Measurements from ENCODE around the gene RPL32.
A peak's percentile ranks its signal among the peaks of the same experiment; 100 is the strongest.

The RPL32 gene

DNA sequence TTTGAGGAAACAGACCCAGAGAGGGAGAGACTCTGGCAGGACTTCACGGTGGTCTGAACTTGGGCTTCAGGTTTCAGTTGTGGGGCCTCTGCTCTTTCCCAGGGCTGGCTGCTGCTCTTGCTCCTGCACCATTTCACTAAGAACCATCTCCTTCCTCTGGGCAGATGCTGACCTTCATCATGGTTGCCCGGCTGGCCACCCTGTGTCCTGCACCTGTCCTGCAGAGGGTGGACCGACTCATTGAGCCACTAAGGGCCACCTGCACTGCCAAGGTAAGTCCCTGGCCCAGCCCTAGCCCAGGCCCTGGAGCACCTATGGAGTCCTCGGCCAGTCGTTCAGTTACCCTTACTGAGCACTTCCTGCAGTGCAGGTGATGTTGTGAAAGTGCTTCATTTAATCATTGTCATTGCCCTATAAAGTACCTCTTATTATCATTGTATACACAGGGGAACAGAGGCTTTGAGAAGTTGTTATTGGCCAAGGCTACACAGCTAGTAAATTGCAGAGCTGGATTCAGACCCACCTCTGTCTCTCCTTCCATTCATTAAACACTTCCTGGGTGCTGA is 10.0 kb downstream of the RPL32 start:
- peak; percentile 38 for DNase-seq

DNA sequence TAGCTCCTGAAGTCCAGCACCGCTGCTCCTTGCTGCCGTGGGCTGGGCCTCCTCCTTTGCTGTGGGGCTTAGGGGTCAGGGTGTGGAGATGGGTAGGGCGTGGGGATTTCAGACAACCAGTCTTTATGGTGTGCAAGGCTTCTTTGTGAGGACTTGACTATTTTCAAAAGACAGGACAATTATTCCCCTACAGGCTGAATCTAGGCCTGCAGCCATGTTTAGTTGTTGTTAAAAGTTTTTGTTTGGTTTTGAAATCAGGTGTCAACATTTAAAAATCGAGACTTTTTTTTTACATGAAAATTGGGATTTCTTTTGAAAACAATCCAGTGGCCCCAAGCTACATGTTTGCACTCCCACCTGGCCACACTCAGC is 10.6 kb downstream of the RPL32 start:
- DNase-seq = no peak

DNA sequence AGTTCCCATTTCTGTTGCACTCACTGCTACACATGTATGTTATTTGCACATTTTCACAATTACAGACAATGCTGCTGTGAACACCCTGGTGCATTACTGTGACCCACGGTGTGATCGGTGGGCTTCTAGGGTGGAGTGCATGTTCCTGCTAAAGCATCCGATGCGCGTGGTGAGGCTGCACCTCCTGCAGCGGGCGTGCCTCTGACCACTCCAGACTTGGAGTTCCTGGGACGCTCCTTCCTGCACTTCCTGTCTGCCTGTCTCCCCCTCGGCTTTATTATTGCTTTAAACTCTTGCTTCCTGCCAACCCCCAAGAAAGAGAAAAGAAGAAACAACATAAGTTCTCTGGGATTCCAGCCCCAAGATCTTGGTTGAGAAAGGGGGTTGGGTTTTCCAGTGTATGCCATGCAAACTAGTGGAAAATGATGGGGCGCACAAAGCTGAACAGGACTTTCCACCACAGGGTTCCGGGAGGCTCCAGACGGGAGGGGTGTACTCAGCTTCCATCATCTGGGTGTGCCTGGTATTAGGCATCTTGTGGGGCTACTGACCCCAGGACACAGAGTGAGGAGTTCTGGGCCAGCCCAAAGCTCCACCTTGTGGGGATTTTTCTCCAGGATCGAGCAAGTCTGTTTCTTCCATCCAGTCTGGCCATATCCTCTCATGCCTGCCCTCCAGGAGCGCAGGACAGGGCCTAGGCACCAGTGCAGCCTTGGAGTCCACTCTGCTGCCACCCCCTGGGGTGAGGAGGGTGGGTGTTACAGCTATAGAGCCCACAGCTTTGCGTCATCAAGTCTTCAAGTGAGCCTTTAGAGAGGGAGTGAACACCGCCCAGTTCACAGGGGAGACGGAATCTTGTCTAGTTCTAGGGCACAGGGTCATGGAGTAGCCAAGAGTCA is 11.2 kb downstream of the RPL32 start:
- DNase-seq = no peak

DNA sequence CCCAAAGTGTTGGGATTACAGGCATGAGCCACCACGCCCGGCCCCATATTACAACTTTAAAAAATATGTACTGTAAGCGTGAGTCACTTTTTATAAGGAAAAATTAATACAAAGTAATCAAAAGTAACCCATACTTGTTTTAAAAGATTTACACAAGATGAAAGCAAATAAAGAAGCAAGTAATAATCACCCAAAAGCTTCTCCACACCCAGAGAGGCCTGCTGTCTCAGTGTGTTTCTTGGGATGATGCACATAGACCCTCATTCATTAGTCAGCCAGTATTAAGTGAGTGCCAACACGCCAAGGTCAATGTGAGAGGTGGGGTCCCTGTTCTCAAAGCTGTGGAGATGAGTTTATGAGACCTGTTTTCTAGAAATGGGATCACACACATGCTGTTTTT is 12.0 kb downstream of the RPL32 start:
- DNase-seq = no peak

DNA sequence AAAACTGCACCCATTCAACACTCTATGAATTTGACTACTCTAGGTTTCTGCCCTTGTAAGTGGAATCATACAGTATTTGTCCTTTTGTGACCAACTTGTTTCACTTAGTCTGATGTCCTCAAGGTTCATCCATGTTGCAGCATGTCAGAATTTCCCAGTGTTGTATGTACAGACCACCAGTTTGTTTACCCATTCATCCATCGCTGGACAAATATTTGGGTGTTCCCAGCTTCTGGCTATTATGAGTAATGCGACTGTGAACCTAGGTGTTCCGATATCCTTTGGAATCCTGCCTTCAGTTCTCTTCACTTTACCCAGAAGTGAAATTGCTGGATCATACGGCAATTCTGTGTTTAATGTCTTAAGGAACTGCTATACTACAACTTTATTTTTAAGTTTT is 12.6 kb downstream of the RPL32 start:
- DNase-seq = no peak

DNA sequence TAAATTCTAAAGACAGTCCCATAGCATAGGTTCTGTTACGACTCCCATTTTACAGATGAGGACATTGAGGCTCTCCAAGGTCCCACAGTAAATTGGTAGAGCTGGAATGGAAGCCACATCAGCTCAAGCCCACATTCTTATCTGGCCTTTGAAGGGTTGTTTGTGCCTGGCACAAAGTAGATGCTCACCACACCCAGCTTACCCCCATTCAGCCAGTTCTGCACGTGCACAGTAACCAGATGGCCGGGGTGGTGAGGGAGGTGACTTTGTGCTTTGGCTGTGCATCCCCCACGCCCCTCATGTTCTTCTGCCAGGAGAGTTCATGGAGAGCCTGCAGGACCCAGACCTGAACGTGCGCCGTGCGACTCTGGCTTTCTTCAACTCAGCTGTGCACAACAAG is 16.2 kb downstream of the RPL32 start:
- DNase-seq = no peak

DNA sequence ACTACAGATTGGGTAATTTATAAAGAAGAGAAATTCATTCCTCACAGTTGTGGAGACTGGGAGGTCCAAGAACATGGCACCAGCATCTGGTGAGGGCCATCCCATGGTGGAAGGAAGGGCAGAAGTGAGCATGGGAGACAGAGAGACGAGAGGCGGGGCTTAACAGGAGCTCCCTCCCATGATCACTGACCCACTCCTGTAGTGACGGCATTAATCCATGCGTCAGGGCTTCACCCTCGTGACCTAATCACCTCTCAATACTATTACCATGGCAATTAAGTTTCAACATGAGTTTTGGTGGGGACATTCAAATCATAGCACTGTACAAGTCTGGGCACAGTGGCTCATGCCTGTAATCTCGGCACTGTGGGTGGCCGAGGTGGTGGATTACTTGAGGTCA is 17.1 kb downstream of the RPL32 start:
- DNase-seq = no peak

DNA sequence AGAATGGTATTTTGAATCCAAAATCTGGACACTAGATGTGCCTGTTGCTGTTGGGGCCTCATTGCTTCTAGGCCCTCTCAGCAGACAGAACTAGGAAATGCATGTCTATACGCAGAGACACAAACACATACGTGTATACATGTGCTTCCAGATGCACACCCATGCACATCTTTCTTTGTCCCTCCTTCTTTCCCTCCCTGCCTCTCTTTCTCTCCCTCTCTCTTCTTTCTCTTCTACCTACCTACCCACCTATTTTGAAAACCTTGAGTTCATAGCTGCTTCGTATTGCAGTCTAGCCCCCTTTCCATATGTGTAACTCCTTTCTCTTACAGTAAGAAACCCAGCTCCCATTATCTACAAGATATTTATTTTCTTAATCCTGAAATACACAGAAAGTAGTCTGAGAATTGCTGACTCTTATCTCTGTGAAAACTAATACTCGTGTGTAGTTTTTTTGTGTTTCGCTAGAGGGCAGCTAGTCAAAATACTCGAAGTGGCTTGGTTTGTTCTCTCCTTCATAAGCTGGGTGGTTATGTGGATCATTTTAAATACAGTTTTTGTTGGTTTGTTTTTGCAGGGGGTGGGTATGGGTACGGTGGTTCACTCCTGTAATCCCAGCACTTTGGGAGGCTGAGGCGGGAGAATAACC is 18.5 kb downstream of the RPL32 start:
- no peak for DNase-seq

DNA sequence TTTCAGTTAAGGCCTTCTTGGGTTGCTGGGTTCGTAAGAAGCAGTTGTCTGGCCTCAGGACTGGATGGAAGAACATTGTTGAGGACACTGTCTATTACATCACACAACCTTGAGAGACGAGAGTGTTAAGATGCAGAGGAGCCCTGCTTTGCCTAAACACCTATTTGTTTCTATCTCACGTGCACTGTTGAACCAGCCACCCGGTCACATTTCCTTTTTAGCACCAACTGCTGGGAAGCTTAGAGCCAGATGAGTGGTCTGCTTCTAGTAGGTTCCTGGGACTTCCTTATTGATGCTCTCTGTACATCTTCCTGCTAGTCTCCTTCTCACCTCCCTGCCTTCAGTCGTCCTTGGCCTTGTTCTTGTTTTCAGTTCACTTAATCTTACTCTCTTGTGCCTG is 22.6 kb downstream of the RPL32 start:
- DNase-seq = no peak

DNA sequence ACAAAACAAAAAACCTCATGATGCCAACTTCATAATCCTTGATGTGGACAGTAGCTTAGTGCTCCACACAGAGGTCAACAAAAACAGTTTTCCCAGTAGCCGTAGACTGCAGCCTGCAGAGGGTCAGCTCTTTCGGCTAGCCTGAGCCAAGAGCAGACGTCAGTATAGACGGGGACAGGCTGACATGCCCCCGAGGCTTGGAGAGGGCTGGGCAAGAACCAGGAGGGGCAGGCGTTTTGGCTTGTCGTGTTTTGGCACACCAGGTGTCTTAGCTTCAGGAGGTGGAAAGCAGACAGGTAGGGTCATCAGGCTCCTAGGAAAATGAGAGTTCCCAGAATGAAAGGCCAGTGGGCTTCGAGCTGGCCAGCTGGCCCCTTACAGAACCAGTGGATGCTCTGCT is 23.1 kb downstream of the RPL32 start:
- no peak for DNase-seq

DNA sequence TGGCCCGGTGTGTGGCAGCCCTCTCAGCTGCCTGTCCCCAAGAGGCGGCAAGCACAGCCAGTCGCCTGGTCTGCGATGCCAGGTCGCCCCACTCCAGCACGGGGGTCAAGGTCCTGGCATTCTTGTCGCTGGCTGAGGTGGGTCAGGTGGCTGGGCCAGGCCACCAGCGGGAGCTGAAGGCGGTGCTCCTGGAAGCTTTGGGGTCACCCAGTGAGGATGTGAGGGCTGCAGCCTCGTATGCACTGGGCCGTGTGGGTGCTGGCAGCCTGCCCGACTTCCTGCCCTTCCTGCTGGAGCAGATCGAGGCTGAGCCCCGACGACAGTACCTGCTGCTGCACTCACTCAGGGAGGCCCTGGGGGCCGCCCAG is 24.0 kb downstream of the RPL32 start:
- no peak for DNase-seq

DNA sequence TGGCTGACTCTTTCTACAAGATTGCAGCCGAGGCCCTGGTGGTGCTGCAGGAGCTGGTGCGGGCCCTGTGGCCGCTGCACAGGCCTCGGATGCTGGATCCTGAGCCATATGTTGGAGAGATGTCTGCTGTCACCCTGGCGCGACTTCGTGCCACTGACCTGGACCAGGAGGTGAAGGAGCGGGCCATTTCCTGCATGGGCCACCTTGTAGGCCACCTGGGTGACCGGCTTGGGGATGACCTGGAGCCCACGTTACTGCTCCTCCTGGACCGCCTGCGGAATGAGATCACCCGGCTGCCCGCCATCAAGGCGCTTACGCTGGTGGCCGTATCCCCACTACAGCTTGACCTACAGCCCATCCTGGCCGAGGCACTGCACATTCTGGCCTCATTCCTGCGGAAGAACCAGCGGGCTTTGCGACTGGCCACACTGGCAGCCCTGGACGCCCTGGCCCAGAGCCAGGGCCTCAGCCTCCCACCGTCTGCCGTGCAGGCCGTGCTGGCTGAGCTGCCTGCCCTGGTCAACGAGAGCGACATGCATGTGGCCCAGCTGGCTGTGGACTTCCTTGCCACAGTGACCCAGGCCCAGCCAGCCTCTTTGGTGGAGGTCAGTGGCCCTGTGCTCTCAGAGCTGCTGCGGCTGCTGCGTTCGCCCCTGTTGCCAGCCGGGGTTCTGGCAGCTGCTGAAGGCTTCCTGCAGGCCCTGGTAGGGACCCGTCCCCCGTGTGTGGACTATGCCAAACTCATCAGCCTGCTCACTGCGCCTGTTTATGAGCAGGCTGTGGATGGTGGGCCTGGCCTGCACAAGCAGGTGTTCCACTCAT is 24.6 kb downstream of the RPL32 start:
- DNase-seq = no peak

DNA sequence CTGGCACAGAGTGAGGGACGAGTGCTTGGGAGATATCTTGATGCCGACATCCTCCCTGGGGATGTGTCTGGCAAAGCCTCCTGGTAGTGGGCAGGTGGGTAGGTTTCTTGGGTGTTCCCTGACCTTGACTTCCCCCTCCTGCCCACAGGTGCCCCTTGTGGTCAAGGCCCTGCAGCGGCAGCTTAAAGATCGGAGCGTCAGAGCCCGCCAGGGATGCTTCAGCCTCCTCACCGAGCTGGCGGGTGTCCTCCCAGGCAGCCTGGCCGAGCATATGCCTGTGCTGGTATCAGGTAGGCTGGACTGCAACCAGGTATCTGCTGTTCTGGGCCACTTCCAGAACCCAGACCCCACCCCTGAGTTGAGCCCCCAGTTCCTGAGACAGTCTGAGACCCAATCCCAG is 25.6 kb downstream of the RPL32 start:
- no peak for DNase-seq

DNA sequence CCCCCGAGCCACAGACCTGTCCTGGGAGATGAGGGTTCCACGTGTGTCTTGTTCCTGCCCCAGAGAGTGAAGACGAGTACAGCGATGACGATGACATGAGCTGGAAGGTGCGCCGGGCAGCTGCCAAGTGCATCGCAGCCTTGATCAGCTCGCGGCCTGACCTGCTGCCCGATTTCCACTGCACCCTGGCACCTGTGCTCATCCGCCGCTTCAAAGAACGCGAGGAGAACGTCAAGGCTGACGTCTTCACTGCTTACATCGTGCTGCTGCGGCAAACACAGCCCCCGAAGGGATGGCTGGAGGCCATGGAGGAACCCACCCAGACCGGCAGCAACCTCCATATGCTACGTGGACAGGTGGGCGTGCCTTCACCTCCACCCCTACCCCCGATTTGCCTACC is 26.3 kb downstream of the RPL32 start:
- no peak for DNase-seq

DNA sequence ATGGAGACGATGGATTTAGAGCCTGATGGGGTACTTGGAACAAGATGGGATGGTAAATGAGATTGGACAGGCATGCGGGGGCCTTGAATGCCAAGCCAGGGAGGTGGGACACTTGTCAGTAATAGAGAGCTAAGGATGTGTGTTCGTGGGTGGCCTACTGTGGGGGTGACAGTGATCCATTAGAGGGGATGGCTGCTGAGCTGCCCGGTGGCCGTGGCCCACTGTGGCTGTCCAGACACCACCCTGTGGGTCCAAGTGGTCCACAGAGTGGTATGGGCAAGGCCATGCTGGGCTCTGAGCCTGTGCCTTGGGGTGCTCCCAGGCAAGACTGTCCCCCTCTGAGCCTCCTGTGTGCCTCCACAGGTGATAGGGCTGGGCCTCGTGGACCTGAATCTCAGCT is 27.4 kb downstream of the RPL32 start:
- DNase-seq = no peak

DNA sequence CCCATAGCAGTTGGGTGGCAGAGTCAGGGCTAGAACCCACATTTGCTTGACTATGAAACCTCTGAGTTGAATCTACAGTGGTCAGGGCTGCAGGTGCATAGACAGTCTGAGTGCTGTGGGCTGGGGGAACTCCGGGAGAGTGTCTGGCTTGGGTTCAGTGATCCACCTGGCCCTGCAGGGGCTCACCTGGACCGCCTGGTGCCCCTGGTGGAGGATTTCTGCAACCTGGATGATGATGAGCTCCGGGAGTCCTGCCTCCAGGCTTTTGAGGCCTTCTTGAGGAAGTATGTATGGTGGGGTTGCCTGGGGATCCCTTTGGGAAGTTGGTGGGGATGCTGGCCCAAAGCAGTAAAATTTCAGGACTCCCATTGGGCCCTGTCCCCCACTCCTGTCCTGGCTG is 28.6 kb downstream of the RPL32 start:
- no peak for DNase-seq

DNA sequence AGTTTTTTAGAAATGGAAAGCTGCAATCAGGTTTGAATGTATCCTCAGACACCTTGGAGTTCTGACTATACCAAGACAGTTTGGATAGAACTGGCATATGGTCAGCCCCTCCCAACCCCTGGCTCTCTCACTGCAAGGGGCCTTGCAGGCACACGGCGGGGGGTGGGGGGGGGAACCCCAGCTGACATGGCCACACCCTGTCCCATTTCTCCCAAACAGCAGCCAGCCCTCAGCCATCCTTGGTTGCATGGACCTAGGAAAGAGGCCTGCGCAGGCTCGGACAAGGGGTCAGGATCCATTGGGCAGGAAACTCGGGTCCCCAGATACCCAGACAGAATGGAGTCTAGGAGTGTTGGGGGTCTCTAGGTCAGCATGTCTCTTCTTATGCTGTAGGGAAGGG is 30.4 kb downstream of the RPL32 start:
- no peak for DNase-seq

DNA sequence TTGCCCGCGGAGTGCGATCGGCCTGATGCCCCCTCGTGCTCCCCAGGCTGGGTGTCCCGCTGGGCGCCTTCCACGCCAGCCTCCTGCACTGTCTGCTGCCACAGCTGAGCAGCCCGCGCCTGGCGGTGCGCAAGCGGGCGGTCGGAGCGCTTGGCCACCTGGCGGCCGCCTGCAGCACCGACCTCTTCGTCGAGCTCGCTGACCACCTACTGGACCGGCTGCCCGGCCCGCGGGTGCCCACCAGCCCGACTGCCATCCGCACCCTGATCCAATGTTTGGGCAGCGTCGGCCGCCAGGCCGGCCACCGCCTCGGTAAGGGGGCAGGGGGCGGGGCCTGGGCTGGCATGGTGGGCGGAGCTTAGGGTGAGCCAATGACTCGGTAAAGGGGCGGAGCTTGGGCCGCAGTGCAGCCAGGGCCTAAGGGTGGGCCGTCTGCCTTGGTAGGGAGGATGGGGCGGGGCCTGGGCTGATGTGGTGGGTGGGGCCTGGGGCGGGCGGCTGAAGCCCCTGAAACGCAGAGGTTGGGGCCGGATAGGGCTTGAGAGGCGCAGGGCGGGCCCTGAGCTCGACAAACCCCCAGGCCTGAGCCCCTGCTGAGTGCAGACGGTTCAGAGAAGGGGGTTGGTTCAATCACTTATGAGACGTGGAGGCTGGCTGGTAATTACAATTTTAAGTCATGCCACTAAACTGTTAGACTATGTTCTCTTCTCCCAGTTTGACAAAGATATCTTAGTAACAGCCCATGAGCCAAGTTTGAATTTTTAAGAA is 31.2 kb downstream of the RPL32 start:
- peak; percentile 90 for DNase-seq

DNA sequence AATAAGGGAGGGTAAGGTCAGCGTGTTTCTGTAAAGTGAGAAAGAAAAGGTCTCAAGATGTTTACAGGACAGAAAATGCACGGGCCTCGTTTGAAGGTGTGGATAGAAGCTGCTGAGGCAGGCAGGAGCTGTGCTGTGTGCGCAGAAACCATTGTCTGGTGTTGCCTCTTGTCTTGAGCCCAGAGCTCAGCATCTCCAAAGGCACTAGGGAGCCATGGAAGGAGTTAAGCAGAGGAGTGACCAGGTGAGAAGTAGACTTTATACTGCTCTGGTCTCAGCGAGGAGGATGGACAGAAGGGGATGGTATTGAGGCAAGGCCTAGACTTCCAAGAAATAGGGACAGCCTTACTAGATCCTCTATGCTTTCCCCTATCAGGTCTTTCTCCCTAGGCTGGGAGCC is 31.9 kb downstream of the RPL32 start:
- no peak for DNase-seq

DNA sequence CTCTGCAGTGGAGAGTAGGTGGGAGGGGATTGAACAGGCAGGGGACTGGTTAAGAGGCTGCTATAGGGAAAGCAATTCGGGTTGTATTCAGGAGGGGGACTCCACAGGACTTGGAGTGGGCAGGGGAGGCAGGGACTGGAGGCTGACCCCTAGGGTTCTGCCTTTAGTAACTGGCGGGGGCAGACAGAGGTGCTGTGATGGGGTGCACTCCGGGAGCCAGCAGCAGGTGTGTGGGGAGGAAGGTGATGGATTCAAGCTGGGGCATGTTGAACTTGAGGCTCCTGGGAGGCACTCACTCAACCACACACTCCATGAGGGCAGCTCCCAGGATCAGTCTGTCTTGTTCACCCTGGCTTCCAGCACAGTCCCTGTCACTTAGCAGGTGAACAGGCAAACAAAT is 32.4 kb downstream of the RPL32 start:
- DNase-seq = no peak

DNA sequence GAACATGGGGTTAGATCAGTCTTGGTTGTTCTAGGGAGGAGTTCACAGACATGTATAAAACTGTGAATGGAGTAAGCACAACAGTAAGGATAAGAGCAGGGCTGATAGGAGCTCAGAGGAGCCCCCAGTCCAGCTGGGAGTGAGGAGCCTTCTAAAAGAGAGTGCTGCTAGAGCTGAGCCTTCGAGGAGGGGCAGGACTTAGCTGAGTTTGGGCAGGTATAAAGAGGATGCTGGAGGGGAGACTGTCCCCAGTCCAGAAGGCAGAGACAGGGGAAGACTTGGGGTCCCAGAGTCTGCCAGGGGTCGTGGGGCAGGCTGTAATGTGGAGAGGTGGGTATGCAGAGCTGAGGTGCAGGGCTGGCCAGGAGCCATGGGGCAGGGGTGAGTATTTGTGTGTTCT is 32.8 kb downstream of the RPL32 start:
- no peak for DNase-seq

DNA sequence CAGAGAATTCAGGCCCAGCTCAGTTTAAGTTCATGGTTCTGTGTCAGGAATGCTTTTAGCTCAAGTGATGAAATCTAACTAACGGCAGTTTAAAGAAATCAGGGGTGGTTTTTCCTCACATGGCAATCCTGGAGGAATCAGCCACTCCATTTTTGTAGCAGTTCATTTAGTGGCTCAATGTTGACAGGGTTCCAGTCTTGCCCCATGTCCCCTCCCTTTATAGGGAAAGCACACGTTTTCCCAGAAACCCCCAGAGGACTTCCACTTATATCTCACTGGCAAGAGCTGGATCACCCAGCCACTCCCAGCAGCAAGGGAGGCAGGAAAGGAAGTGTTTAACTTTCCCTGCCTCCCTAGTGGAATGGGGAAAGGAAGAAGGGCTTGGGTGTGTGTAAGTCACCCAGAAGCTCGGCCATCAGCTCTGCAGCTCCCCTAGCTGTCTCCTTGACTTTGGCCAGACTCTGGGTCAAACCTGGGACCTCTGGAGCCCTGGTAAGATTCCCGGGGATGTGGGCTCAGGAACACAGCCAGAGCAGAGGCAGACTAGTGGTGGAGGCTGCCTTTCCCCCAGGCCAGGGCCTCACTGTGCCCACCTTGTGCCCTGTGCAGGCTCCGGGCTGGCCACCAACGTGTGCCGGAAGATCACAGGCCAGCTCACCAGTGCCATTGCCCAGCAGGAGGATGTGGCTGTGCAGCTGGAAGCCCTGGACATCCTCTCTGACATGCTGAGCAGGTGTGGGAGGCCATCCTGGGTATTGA is 33.6 kb downstream of the RPL32 start:
- no peak for DNase-seq
